WTC11 (cell line): ENCODE data around the gene FOXJ3. TPM values are rescaled to one million over a fixed set of nuclear protein-coding genes. Genes with fewer than 3 reads are reported as not detected.

Source experiments
- ATAC-seq: fragments of 200-7000 bp; cut with Tn5 transposase; 2 replicates; pipeline ENCODE4 v1.10.0; 2021; ENCODE audit warnings: mild to moderate bottlenecking, moderate library complexity
- CTCF ChIA-PET: fragments of 300-600 bp; sonication (Branson Sonifier 250); formaldehyde crosslinking; loops from one replicate; lab custom pipeline; 2021; ENCODE audit warnings: antibody characterized with exemption; lab: Charles Lee
- POLR2A ChIA-PET: fragments of 350-600 bp; sonication (Branson Sonifier 250); formaldehyde crosslinking; loops from one replicate; lab custom pipeline; 2021; ENCODE audit warnings: antibody characterized with exemption; lab: Charles Lee
- DNase-seq: peaks from one replicate; pipeline ENCODE4 v3.0.0; 2021; ENCODE audit warnings: low spot score
- H3K27ac Mint-ChIP-seq: 2 replicates; pipeline ENCODE4 v1.8.0; 2021; ENCODE audit warnings: mixed read lengths
- H3K27me3 Mint-ChIP-seq: 2 replicates; pipeline ENCODE4 v1.8.0; 2021; ENCODE audit warnings: low read depth, mild to moderate bottlenecking, moderate library complexity, mixed read lengths
- H3K36me3 Mint-ChIP-seq: 2 replicates; pipeline ENCODE4 v1.8.0; 2021; ENCODE audit warnings: mixed read lengths
- H3K4me1 Mint-ChIP-seq: 2 replicates; pipeline ENCODE4 v1.8.0; 2022; ENCODE audit warnings: mixed read lengths
- H3K4me3 Mint-ChIP-seq: 2 replicates; pipeline ENCODE4 v1.8.0; 2021; ENCODE audit warnings: mild to moderate bottlenecking, moderate library complexity, mixed read lengths
- H3K9me3 Mint-ChIP-seq: 2 replicates; pipeline ENCODE4 v1.8.0; 2021; ENCODE audit warnings: mixed read lengths
- ATF2 ChIP-seq: sonication (generic); formaldehyde crosslinking; IDR thresholded peaks from 2 replicates; pipeline ENCODE4 v1.8.1; 2022; ENCODE audit warnings: low read depth, missing genetic modification reagents, borderline replicate concordance
- CDX4 ChIP-seq: fragments of 250-450 bp; sonication (Bioruptor Pico); IDR thresholded peaks from 2 replicates; pipeline ENCODE4 v1.9.0; 2021; ENCODE audit warnings: moderate library complexity, mild to moderate bottlenecking, inconsistent platforms, borderline replicate concordance
- CTCF ChIP-seq: fragments of 200-600 bp; IDR thresholded peaks from 2 replicates; pipeline ENCODE4 v1.8.0; 2022; ENCODE audit warnings: antibody characterized with exemption
- E2F1 ChIP-seq: sonication (generic); formaldehyde crosslinking; IDR thresholded peaks from 2 replicates; pipeline ENCODE4 v1.8.0; 2022; ENCODE audit warnings: mild to moderate bottlenecking, missing genetic modification reagents
- E2F5 ChIP-seq: sonication (generic); formaldehyde crosslinking; IDR thresholded peaks from 2 replicates; pipeline ENCODE4 v1.8.1; 2022; ENCODE audit warnings: mild to moderate bottlenecking, moderate library complexity, missing genetic modification reagents
- FOXK1 ChIP-seq: sonication (generic); formaldehyde crosslinking; IDR thresholded peaks from 2 replicates; pipeline ENCODE4 v1.8.0; 2022; ENCODE audit warnings: mild to moderate bottlenecking, moderate library complexity, missing genetic modification reagents
- GRHL2 ChIP-seq: fragments of 250-450 bp; sonication (Bioruptor Pico); IDR thresholded peaks from 2 replicates; pipeline ENCODE4 v1.8.0; 2022; ENCODE audit warnings: mild to moderate bottlenecking, moderate library complexity; ENCODE audit not compliant: insufficient replicate concordance, severe bottlenecking
- KAT7 ChIP-seq: sonication (generic); formaldehyde crosslinking; IDR thresholded peaks from 2 replicates; pipeline ENCODE4 v1.8.1; 2023; ENCODE audit warnings: missing genetic modification reagents, mild to moderate bottlenecking, borderline replicate concordance
- MAX ChIP-seq: sonication (generic); formaldehyde crosslinking; IDR thresholded peaks from 2 replicates; pipeline ENCODE4 v1.8.0; 2022; ENCODE audit warnings: mild to moderate bottlenecking, missing genetic modification reagents
- MLX ChIP-seq: sonication (generic); formaldehyde crosslinking; IDR thresholded peaks from 2 replicates; pipeline ENCODE4 v1.8.1; 2023; ENCODE audit warnings: mild to moderate bottlenecking, missing genetic modification reagents, moderate library complexity
- MXD4 ChIP-seq: fragments of 250-450 bp; sonication (Bioruptor Pico); IDR thresholded peaks from 2 replicates; pipeline ENCODE4 v1.8.0; 2021; ENCODE audit warnings: mild to moderate bottlenecking, moderate library complexity, borderline replicate concordance
- RORB ChIP-seq: fragments of 250-450 bp; sonication (Bioruptor Pico); IDR thresholded peaks from 2 replicates; pipeline ENCODE4 v1.9.0; 2021; ENCODE audit warnings: mild to moderate bottlenecking
- ZNF138 ChIP-seq: sonication (generic); formaldehyde crosslinking; conservative IDR thresholded peaks from 2 replicates; pipeline ENCODE4 v1.8.1; 2022; ENCODE audit warnings: mild to moderate bottlenecking, moderate library complexity, missing genetic modification reagents
- ZNF281 ChIP-seq: sonication (generic); formaldehyde crosslinking; IDR thresholded peaks from 2 replicates; pipeline ENCODE4 v1.8.0; 2023; ENCODE audit warnings: mild to moderate bottlenecking, missing genetic modification reagents
- ZNF512 ChIP-seq: sonication (generic); formaldehyde crosslinking; IDR thresholded peaks from 2 replicates; pipeline ENCODE4 v1.8.1; 2022; ENCODE audit warnings: missing genetic modification reagents, borderline replicate concordance
- ZNF532 ChIP-seq: fragments of 250-450 bp; sonication (Bioruptor Pico); IDR thresholded peaks from 2 replicates; pipeline ENCODE4 v1.9.0; 2021; ENCODE audit warnings: mild to moderate bottlenecking, borderline replicate concordance
- total RNA-seq: library from RNA; stranded (reverse); gene quantifications from 3 replicates; pipeline ENCODE4 v1.2.3, GENCODE V29; 2021

Gene FOXJ3
- total RNA-seq, 1 experiment from 2014 or later = 43.3 TPM

- TF ChIP-seq KAT7 (CRISPR knock-in tag) (no peak), MLX (no peak), GRHL2 (CRISPR knock-in tag) (no peak)
Observed at GRCh38 chr1:42306977-42307376, 28.1 kb downstream of the FOXJ3 start (continued).

- Mint-ChIP-seq H3K4me3 (no peak overlapping the region), H3K36me3 (peaks cover 14% of the 10 kb centered on the region), H3K9me3 (peaks cover 7% of the 10 kb centered on the region; the same call in 1 of the 2 replicates), H3K27me3 (no peaks in the 10 kb centered on the region), H3K4me1 (no peaks in the 10 kb centered on the region), H3K27ac (no peak overlapping the region)
- no peak for TF ChIP-seq MAX (CRISPR knock-in tag)
- no peak for TF ChIP-seq RORB (CRISPR knock-in tag)
- no peak for TF ChIP-seq E2F5 (CRISPR knock-in tag)
- no peak for TF ChIP-seq ZNF281 (CRISPR knock-in tag)
- no peak for TF ChIP-seq ZNF512 (CRISPR knock-in tag)
- TF ChIP-seq FOXK1 = no peak
- no peak for TF ChIP-seq CTCF
- TF ChIP-seq ZNF138 (CRISPR knock-in tag) = no peak
- no peak for TF ChIP-seq ATF2
- POLR2A ChIA-PET = no interaction called here
- ATAC-seq (no peak), DNase-seq (no peak)
- CTCF ChIA-PET = no interaction called here
Observed at GRCh38 chr1:42305639-42306038, 29.4 kb downstream of the FOXJ3 start.

GRCh38 chr1:42302034-42302433, 33.0 kb downstream of the FOXJ3 start:
- no peaks in the 10 kb centered on the region for H3K27me3 Mint-ChIP-seq
- TF ChIP-seq E2F1 = no peak
- no peak for TF ChIP-seq CDX4 (CRISPR knock-in tag)
- no peak for TF ChIP-seq MXD4 (CRISPR knock-in tag)
- no peak for TF ChIP-seq ZNF532

More at GRCh38 chr1:42302034-42302433, 33.0 kb downstream of the FOXJ3 start:
- DNase-seq (no peak), ATAC-seq (no peak)
- no peak overlapping the region for H3K27ac Mint-ChIP-seq
- H3K4me1 Mint-ChIP-seq = no peaks in the 10 kb centered on the region
- POLR2A ChIA-PET = no interaction called here
- peaks cover 33% of the 10 kb centered on the region for H3K36me3 Mint-ChIP-seq
- no peak overlapping the region for H3K4me3 Mint-ChIP-seq
- CTCF ChIA-PET = interaction anchor here (0.5 kb wide), 1 partner anchor 88 kb away, joined by 6 read pairs; no protein-coding TSS in a partner anchor
- H3K9me3 Mint-ChIP-seq = peaks cover 24% of the 10 kb centered on the region
